ENCODE data around the gene SRP68.
A peak's percentile ranks its signal among the peaks of the same experiment; 100 is the strongest.

Gene SRP68

GRCh38 chr17:76005263-76006149 is 66.8 kb downstream of the SRP68 start:
- TF ChIP-seq CTCF (IDR thresholded peaks at IDR 0.05; ENCODE audit: low read depth, low read length, missing control alignments) = peak; percentile 64
- no peak overlapping the region for H3K4me3 ChIP-seq (ENCODE audit: low read depth, low read length)
- DNase-seq (ENCODE audit: low read depth) = no peak
- in situ Hi-C loops (cut with HindIII; ENCODE audit: low sequenced_read_pairs) = no loop called here

- in situ Hi-C loops (cut with HindIII; ENCODE audit: low sequenced_read_pairs) = no loop called here
- DNase-seq (ENCODE audit: low read depth) = no peak
- no peak for TF ChIP-seq CTCF (IDR thresholded peaks at IDR 0.05; ENCODE audit: low read depth, low read length, missing control alignments)
- no peak overlapping the region for H3K4me3 ChIP-seq (ENCODE audit: low read depth, low read length)
Observed at GRCh38 chr17:76004750-76005262, 67.5 kb downstream of the SRP68 start.

- TF ChIP-seq CTCF (IDR thresholded peaks at IDR 0.05; ENCODE audit: low read depth, low read length, missing control alignments) = no peak
- in situ Hi-C loops (cut with HindIII; ENCODE audit: low sequenced_read_pairs) = no loop called here
- H3K4me3 ChIP-seq (ENCODE audit: low read depth, low read length) = no peak overlapping the region
- DNase-seq (ENCODE audit: low read depth) = no peak
Observed at GRCh38 chr17:76003915-76004314, 68.4 kb downstream of the SRP68 start.

- no peak overlapping the region for H3K4me3 ChIP-seq (ENCODE audit: low read depth, low read length)
- DNase-seq (ENCODE audit: low read depth) = no peak
- no peak for TF ChIP-seq CTCF (IDR thresholded peaks at IDR 0.05; ENCODE audit: low read depth, low read length, missing control alignments)
- in situ Hi-C loops (cut with HindIII; ENCODE audit: low sequenced_read_pairs) = no loop called here
Observed at GRCh38 chr17:76002100-76002499, 70.2 kb downstream of the SRP68 start.

GRCh38 chr17:76000755-76001521 is 71.4 kb downstream of the SRP68 start, which contains the start of gene CDK3:
Gene CDK3 (plus strand): TSS chr17:76000855. CDS start chr17:76001426, 571 bp downstream.
- TF ChIP-seq CTCF (IDR thresholded peaks at IDR 0.05; ENCODE audit: low read depth, low read length, missing control alignments) = no peak
- in situ Hi-C loops (cut with HindIII; ENCODE audit: low sequenced_read_pairs) = no loop called here
- DNase-seq (ENCODE audit: low read depth) = no peak
- H3K4me3 ChIP-seq (ENCODE audit: low read depth, low read length) = no peak within 1 kb of the TSS

GRCh38 chr17:76000016-76000754 is 72.1 kb downstream of the SRP68 start:
- in situ Hi-C loops (cut with HindIII; ENCODE audit: low sequenced_read_pairs) = no loop called here
- TF ChIP-seq CTCF (IDR thresholded peaks at IDR 0.05; ENCODE audit: low read depth, low read length, missing control alignments) = peak; percentile 73
- H3K4me3 ChIP-seq (ENCODE audit: low read depth, low read length) = no peak overlapping the region
- no peak for DNase-seq (ENCODE audit: low read depth)

Data from astrocyte of the cerebellum (primary cell).